Body of pancreas (tissue), 4 donors: ENCODE results near the gene MTX3. TPM values are rescaled to one million over a fixed set of nuclear protein-coding genes. Genes with fewer than 3 reads are reported as not detected.

ENCODE experiments used
- ATAC-seq: fragments of 150-250 bp; one replicate; pipeline ENCODE4 v1.9.1; 2016
- DNase-seq, 4 donors: peaks; one replicate each; pipeline ENCODE4 v3.0.0-alpha.2; 2019
- H3K27ac ChIP-seq, 4 donors: fragments of 200-600 bp; sonication (generic); 1 replicate in 3 of 4; 2 replicates in 1 of 4; pipeline versions ENCODE4 v1.5.1 to v1.6.1; 2016 to 2019; ENCODE audit warnings: mild to moderate bottlenecking in 1 of 4, mixed read lengths in 1 of 4, moderate library complexity in 1 of 4
- H3K27me3 ChIP-seq, 2 donors: fragments of 200-600 bp; sonication (generic); one replicate each; pipeline ENCODE4 v1.6.0; 2016; ENCODE audit warnings: mild to moderate bottlenecking in 1 of 2
- H3K36me3 ChIP-seq, 2 donors: fragments of 200-600 bp; sonication (generic); replicated peaks in 1 of 2; 2 replicates each; pipeline ENCODE4 v1.5.1; 2016; ENCODE audit warnings: low read depth in 2 of 2; ENCODE audit not compliant: insufficient read depth in 1 of 2
- H3K4me1 ChIP-seq: fragments of 200-600 bp; sonication (generic); one replicate; pipeline ENCODE4 v1.6.0; 2016
- H3K4me3 ChIP-seq, 2 donors: fragments of 200-600 bp; sonication (generic); 1 replicate in 1 of 2; 2 replicates in 1 of 2; pipeline ENCODE4 v1.5.1; 2016 to 2019
- H3K9me3 ChIP-seq, 3 donors: fragments of 200-600 bp; sonication (generic); 1 replicate in 2 of 3; 2 replicates in 1 of 3; pipeline ENCODE4 v1.5.1; 2016
- POLR2A ChIP-seq, 3 donors: fragments of 450-650 bp; IDR thresholded peaks; one replicate each; pipeline ENCODE4 v1.6.1; 2016; ENCODE audit warnings: antibody characterized with exemption in 3 of 3, mild to moderate bottlenecking in 2 of 3
- WGBS, 2 donors: methylation state at CpG; one replicate each; pipeline ENCODE4 v1.1.5; 2017; 5-methylcytosine and 5-hydroxymethylcytosine counted together
- intact Hi-C: fragments of 100-400 bp; cut with DNase I; formaldehyde crosslinking; loops from one replicate; pipeline ENCODE4 v1.15.1; 2023
- total RNA-seq, 2 donors: library from RNA; depleted of rRNA; stranded (reverse); fragments of >200 nt; gene quantifications; one replicate each; pipeline ENCODE4 v1.1.0, GENCODE V29; 2016
- TF ChIP-seq, protein P1 (sequence below), 7 experiments: fragments of 450-650 bp in 4 of 7; fragments of 200-600 bp in 3 of 7; sonication (generic) in 3 of 7; IDR thresholded peaks; one replicate each; pipeline ENCODE4 v1.5.1; 2016 to 2019; ENCODE audit warnings: antibody characterized with exemption in 7 of 7

The MTX3 gene
- total RNA-seq, 2 donors from 2014 or later: 5.6 to 9.1 TPM

DNA sequence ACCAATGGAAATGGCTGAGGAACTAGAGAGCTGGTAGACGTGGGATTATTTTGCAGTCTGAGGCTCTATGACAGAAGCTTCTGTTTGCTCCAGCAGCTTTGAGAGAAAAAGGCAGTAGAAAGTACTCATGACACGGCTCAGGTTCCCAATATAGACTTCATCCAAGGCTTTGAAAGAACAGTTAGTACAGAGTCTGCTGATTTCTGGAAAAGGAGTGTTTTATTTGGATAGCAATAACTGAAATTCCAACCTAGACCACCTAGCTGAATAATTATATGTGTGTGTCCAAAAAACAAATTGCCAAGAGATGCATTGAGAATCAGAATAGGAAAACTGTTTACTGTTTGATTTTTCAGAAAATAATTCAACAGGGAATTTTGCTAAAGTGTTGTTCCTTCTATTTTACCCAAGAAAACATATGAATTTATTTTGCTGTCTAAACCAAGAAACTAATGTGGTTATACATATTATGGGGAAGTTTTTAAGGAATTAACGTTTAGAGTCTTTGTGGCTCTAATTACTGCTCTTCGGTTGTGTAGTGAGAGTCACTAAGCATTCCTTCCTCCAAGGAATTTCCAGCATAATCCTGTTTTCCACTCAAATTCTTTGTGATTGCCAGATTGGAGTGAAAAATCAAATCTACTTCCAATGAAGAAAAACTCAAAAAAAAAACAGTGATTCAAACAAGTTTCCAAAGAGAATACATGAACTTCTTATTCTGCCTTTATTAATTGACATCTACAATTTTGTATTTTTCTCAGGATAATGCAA is 18.1 kb upstream of the MTX3 start:
- Histone ChIP-seq H3K36me3 (no peaks in the 10 kb centered on the region), H3K27ac (no peak overlapping the region), H3K27me3 (no peaks in the 10 kb centered on the region), H3K4me1 (no peaks in the 10 kb centered on the region), H3K4me3 (no peak overlapping the region), H3K9me3 (no peaks in the 10 kb centered on the region)
- intact Hi-C loops: no loop called here
- 67 to 68% methylated on average over 4 of the region's 4 CpGs for WGBS, 2 donors
- TF ChIP-seq POLR2A (IDR thresholded peaks at IDR 0.05): no peak
- TF ChIP-seq, protein P1, sequence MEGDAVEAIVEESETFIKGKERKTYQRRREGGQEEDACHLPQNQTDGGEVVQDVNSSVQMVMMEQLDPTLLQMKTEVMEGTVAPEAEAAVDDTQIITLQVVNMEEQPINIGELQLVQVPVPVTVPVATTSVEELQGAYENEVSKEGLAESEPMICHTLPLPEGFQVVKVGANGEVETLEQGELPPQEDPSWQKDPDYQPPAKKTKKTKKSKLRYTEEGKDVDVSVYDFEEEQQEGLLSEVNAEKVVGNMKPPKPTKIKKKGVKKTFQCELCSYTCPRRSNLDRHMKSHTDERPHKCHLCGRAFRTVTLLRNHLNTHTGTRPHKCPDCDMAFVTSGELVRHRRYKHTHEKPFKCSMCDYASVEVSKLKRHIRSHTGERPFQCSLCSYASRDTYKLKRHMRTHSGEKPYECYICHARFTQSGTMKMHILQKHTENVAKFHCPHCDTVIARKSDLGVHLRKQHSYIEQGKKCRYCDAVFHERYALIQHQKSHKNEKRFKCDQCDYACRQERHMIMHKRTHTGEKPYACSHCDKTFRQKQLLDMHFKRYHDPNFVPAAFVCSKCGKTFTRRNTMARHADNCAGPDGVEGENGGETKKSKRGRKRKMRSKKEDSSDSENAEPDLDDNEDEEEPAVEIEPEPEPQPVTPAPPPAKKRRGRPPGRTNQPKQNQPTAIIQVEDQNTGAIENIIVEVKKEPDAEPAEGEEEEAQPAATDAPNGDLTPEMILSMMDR (IDR thresholded peaks at IDR 0.05): no peak
- DNase-seq (no peak), ATAC-seq (no peak)

DNA sequence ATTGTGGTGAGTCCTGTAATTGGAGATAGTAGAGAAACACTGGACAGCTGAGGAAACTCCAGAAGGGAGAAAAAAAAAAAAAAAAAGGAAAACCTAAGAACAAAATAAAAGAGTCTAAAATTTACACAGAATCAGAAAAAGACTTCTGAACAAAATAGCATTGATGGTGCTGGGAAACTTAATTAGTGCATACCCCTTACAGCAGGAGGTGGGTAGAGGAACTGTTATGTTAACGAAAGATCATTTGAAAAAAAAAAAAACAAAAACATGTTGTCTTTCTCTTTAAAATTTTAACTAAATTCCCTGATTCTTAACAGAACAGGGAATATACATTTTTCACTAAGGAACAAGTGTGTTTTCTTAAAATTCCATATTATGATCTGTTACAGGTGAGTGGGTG is 11.6 kb upstream of the MTX3 start:
- no peak for DNase-seq
- no peak for ATAC-seq
- H3K9me3 ChIP-seq: no peaks in the 10 kb centered on the region
- WGBS, 2 donors: 87 to 95% methylated on average over 1 of the region's 1 CpG
- no peaks in the 10 kb centered on the region for H3K27me3 ChIP-seq
- no peak overlapping the region for H3K27ac ChIP-seq
- no peaks in the 10 kb centered on the region for H3K36me3 ChIP-seq
- no peak for TF ChIP-seq POLR2A (IDR thresholded peaks at IDR 0.05)
- TF ChIP-seq, protein P1 (IDR thresholded peaks at IDR 0.05): no peak
- H3K4me3 ChIP-seq: no peak overlapping the region
- no peaks in the 10 kb centered on the region for H3K4me1 ChIP-seq
- intact Hi-C loops: no loop called here

DNA sequence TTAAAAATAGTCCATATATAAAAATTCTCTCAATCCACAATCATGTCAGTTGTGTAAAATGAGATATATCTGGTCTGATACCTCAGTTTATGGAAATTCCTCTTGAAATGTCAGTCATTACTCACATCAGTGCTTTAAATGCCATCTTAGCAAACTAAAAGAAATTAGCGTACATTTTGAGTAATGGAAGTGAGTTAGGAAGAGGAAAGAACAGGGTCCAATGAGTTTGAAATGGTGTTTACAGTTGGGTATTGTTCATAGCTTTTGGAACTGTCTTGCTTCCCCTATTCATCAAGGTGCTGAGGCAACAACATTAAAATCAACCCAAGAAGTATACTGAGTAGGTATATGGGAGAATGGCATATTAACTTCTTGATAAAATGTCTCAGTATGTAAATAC is 8.7 kb upstream of the MTX3 start:
- H3K9me3 ChIP-seq: no peaks in the 10 kb centered on the region
- H3K27me3 ChIP-seq: no peaks in the 10 kb centered on the region
- no peak overlapping the region for H3K27ac ChIP-seq
- ATAC-seq (no peak), DNase-seq (no peak)
- no peak for TF ChIP-seq POLR2A (IDR thresholded peaks at IDR 0.05)
- TF ChIP-seq, protein P1 (IDR thresholded peaks at IDR 0.05): no peak
- WGBS, 2 donors: 95 to 100% methylated on average over 1 of the region's 1 CpG
- intact Hi-C loops: no loop called here
- no peaks in the 10 kb centered on the region for H3K36me3 ChIP-seq
- H3K4me1 ChIP-seq: no peaks in the 10 kb centered on the region
- no peak overlapping the region for H3K4me3 ChIP-seq

DNA sequence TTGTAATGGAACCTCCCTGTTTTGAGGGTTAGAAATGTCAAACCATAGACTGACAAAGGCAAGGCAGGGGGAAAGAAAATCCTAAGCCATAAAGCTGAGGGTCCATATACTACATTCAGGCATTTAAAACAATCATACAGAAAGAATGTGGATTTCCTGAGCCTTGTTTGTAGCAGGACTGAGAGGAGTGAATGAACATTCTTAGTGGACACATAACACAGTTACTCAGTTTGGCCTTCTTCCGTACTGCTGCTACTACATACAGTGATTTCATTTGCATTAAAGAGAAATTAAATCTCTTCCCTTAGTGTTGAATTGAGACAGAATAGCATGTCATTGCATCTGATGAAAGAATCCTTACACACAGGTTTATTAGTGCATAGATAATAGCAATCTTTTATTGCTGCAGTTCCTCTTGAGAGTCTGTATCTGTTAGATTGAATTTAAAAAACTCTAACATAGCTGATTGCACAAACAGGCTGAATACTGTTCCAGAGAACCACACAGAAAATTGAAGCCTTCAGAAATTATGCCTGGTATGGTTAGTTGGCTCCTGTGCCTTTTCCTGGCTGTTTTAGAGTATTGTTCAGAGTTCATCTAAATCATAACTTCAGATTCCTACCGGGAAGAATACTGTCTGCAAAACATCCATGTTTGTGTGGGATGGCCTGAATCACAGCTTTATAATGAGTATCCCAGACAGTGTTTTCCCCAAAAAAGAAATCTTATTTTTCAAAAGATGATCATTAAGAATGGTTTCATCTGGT is 2.0 kb upstream of the MTX3 start:
- Histone ChIP-seq H3K36me3 (peaks cover 0 to 7% of the 10 kb centered on the region in 2 donors), H3K4me3 (no peak overlapping the region), H3K27ac (no peak overlapping the region), H3K9me3 (no peaks in the 10 kb centered on the region), H3K27me3 (no peaks in the 10 kb centered on the region), H3K4me1 (peaks cover 15% of the 10 kb centered on the region)
- WGBS, 2 donors: 89 to 91% methylated on average over 2 of the region's 2 CpGs
- intact Hi-C loops: no loop called here
- no peak for TF ChIP-seq POLR2A (IDR thresholded peaks at IDR 0.05)
- TF ChIP-seq, protein P1 (IDR thresholded peaks at IDR 0.05): no peak
- no peak for DNase-seq
- ATAC-seq: no peak
